ENCODE results near the gene MRM3.
"Not testable (repeated sequence)": the region's sequence is repeated elsewhere in the genome, so short reads cannot be mapped to it uniquely, and the experiment has no call there.

Gene MRM3

DNA sequence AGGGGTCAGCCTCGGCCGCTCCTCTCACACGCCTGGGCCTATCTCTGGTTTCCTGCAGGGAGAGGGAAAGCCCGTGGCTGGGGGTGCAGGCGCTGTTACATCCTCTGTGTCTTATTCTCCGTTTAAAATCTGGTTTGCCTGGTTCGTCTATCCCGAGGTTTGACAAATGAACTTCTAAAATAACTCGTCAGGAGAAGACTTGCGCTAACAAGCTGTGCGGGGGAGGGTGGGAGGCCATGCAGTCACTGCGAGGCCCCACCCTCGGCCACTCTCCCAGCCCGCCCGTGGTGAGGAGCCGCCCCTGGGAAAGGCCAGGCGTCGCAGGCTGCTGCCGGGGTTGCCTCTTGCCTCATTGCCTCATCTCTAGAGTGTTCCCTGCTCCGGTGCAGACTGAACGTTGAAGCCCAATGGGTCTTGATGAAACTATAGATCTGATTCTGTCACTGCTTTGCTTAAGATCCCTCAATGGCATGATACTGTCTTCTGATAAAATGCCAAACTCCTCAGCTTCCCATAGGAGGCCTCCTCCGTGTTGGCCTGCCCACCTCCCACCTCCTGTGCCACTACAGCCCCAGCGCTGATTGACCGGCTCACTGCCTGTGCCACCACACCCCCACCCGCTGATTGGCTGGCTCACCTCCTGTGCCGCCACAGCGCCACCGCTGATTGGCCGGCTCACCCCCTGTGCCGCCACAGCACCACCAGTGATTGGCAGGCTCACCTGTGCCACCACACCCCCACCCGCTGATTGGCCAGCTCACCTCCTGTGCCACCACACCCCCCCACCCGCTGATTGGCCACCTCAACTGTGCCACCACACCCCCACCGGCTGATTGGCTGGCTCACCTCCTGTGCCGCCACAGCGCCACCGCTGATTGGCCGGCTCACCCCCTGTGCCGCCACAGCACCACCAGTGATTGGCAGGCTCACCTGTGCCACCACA lies 8.0 kb downstream of the MRM3 start:
- not testable (repeated sequence) for H3K27ac ChIP-seq (ENCODE audit: low read length); H3K4me3 ChIP-seq (ENCODE audit: low read length); H3K27me3 ChIP-seq (ENCODE audit: control insufficient read depth, insufficient read depth, low read length); H3K9me3 ChIP-seq (ENCODE audit: control insufficient read depth, low read depth, low read length); H3K9ac ChIP-seq (ENCODE audit: low read length); H3K4me1 ChIP-seq (ENCODE audit: control insufficient read depth, low read depth, low read length)
- H3K36me3 ChIP-seq (ENCODE audit: control insufficient read depth, low read depth, low read length), result peaks cover 24% of the 10 kb centered on the region

DNA sequence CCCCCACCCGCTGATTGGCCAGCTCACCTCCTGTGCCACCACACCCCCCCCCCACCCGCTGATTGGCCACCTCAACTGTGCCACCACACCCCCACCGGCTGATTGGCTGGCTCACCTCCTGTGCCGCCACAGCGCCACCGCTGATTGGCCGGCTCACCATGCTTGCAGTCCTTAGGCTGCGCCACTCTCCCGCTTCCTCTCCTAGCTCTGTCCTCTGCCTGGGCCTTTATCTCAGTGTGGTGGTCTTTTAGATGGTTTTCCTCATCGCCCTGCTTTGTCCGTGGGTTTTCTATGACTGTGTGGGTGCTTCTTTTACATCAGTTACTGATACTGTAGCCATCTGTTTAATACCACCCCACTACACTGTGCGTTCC lies 8.7 kb downstream of the MRM3 start:
- H3K4me3 ChIP-seq (ENCODE audit: low read length); H3K9me3 ChIP-seq (ENCODE audit: control insufficient read depth, low read depth, low read length); H3K27ac ChIP-seq (ENCODE audit: low read length); H3K9ac ChIP-seq (ENCODE audit: low read length); H3K4me1 ChIP-seq (ENCODE audit: control insufficient read depth, low read depth, low read length); H3K27me3 ChIP-seq (ENCODE audit: control insufficient read depth, insufficient read depth, low read length): not testable (repeated sequence)
- peaks cover 24% of the 10 kb centered on the region for H3K36me3 ChIP-seq (ENCODE audit: control insufficient read depth, low read depth, low read length)

DNA sequence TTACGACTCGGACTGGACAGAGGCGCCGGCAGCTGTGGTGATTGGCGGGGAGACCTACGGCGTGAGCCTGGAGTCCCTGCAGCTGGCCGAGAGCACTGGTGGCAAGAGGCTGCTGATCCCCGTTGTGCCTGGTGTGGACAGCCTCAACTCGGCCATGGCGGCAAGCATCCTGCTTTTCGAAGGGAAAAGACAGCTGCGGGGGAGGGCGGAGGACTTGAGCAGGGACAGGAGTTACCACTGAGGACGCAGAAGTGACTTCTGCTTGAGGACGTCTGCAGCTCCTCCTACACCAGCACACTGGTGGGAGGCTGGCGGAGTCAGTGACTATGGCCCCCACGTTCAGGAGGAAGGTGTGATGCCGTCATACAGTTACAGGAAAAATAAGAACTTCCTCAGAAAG lies 9.7 kb downstream of the MRM3 start:
- Histone ChIP-seq H3K27me3 (ENCODE audit: control insufficient read depth, insufficient read depth, low read length) (no peaks in the 10 kb centered on the region), H3K9me3 (ENCODE audit: control insufficient read depth, low read depth, low read length) (no peaks in the 10 kb centered on the region), H3K4me1 (ENCODE audit: control insufficient read depth, low read depth, low read length) (peaks cover 4% of the 10 kb centered on the region), H3K4me3 (ENCODE audit: low read length) (no peak overlapping the region), H3K27ac (ENCODE audit: low read length) (no peak overlapping the region), H3K36me3 (ENCODE audit: control insufficient read depth, low read depth, low read length) (peaks cover 24% of the 10 kb centered on the region), H3K9ac (ENCODE audit: low read length) (no peak overlapping the region)

DNA sequence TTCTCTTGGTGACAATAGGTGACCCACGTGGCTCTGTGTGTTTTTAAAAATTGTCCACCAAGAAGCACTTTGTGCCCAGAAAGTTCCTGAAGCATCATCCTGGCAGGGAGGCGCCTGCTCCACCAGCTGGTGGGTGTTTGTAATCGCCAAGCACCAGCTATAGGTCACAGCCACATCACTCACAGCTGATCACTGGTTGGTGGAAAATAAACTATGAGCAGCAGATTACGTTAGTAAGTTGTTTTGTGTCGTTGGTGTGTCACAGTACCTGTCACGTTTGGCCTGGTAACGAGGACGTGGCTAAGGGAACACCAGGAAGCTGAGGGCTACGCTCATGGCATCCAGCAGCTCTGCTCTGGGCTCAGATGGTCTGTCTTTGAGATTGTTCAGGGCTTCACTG lies 10.1 kb downstream of the MRM3 start:
- peaks cover 24% of the 10 kb centered on the region for H3K36me3 ChIP-seq (ENCODE audit: control insufficient read depth, low read depth, low read length)
- no peaks in the 10 kb centered on the region for H3K27me3 ChIP-seq (ENCODE audit: control insufficient read depth, insufficient read depth, low read length)
- peaks cover 4% of the 10 kb centered on the region for H3K4me1 ChIP-seq (ENCODE audit: control insufficient read depth, low read depth, low read length)
- H3K4me3 ChIP-seq (ENCODE audit: low read length), result no peak overlapping the region
- H3K9me3 ChIP-seq (ENCODE audit: control insufficient read depth, low read depth, low read length), result no peaks in the 10 kb centered on the region
- H3K27ac ChIP-seq (ENCODE audit: low read length), result no peak overlapping the region
- no peak overlapping the region for H3K9ac ChIP-seq (ENCODE audit: low read length)

DNA sequence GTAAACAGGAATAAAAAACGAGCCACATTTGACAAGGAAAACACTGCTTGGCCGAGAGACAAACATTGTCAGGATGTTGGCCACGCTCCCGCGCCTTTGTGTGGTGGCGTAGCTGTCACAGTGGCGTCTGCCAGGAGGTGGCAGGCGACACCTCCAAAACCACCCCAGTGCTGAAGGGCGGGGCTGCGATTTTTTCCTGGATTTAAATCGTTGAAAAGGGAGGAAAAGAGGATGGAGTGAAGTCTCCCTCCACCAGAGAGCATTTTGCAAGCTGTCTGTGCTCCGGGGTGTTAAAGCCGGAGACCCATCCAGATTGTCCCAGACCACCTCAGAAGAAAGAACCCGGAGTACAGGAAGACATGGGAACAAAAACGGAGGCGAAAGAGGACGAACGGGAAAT lies 12.7 kb downstream of the MRM3 start:
- no peaks in the 10 kb centered on the region for H3K9me3 ChIP-seq (ENCODE audit: control insufficient read depth, low read depth, low read length)
- H3K27ac ChIP-seq (ENCODE audit: low read length), result no peak overlapping the region
- H3K27me3 ChIP-seq (ENCODE audit: control insufficient read depth, insufficient read depth, low read length), result no peaks in the 10 kb centered on the region
- peaks cover 4% of the 10 kb centered on the region for H3K4me1 ChIP-seq (ENCODE audit: control insufficient read depth, low read depth, low read length)
- peaks cover 9% of the 10 kb centered on the region for H3K36me3 ChIP-seq (ENCODE audit: control insufficient read depth, low read depth, low read length)
- no peak overlapping the region for H3K4me3 ChIP-seq (ENCODE audit: low read length)
- H3K9ac ChIP-seq (ENCODE audit: low read length), result no peak overlapping the region

DNA sequence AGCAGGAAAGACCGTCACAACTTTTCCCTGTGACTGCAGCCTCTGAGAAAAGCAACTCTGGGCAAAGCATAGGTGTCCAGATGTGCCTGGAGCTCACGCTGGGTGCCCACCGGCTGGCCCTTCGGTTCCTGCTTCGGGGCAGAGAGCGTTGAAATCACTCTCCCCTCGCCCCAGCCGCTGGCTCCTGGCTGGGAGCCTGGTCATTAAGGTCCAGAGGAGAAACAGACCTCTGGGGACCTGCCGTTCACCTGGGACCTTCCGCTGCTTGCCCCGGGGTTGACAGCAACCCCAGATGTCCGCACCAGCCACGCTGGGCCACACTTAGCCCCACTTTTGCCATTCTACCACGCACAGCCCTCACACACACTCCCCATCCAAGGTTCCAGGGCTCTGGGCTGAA lies 13.1 kb downstream of the MRM3 start:
- Histone ChIP-seq H3K27ac (ENCODE audit: low read length) (no peak overlapping the region), H3K36me3 (ENCODE audit: control insufficient read depth, low read depth, low read length) (peaks cover 6% of the 10 kb centered on the region), H3K27me3 (ENCODE audit: control insufficient read depth, insufficient read depth, low read length) (no peaks in the 10 kb centered on the region), H3K4me3 (ENCODE audit: low read length) (no peak overlapping the region), H3K9me3 (ENCODE audit: control insufficient read depth, low read depth, low read length) (no peaks in the 10 kb centered on the region), H3K9ac (ENCODE audit: low read length) (no peak overlapping the region), H3K4me1 (ENCODE audit: control insufficient read depth, low read depth, low read length) (peaks cover 4% of the 10 kb centered on the region)

DNA sequence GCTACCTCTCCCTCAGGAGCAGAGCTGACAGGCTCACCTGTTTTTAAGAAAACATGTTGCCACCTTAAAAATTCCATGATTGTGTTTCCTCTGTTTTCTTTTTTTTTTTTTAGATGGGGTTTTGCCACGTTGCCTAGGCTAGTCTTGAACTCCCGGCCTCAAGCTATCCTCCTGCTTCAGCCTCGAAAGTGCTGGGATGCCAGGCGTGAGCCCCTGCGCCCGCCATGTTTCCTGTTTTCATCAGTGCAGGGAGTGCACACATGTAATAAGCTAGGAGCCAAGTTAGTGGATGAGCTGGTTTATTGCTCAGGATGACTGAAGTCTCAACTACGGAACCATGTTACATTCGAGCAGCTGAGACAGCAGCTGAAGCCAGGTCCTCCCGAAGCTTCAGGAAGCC lies 13.6 kb downstream of the MRM3 start:
- no peaks in the 10 kb centered on the region for H3K27me3 ChIP-seq (ENCODE audit: control insufficient read depth, insufficient read depth, low read length)
- H3K4me1 ChIP-seq (ENCODE audit: control insufficient read depth, low read depth, low read length), result peaks cover 4% of the 10 kb centered on the region
- H3K4me3 ChIP-seq (ENCODE audit: low read length), result no peak overlapping the region
- H3K27ac ChIP-seq (ENCODE audit: low read length), result no peak overlapping the region
- peaks cover 6% of the 10 kb centered on the region for H3K36me3 ChIP-seq (ENCODE audit: control insufficient read depth, low read depth, low read length)
- H3K9me3 ChIP-seq (ENCODE audit: control insufficient read depth, low read depth, low read length), result no peaks in the 10 kb centered on the region
- no peak overlapping the region for H3K9ac ChIP-seq (ENCODE audit: low read length)

DNA sequence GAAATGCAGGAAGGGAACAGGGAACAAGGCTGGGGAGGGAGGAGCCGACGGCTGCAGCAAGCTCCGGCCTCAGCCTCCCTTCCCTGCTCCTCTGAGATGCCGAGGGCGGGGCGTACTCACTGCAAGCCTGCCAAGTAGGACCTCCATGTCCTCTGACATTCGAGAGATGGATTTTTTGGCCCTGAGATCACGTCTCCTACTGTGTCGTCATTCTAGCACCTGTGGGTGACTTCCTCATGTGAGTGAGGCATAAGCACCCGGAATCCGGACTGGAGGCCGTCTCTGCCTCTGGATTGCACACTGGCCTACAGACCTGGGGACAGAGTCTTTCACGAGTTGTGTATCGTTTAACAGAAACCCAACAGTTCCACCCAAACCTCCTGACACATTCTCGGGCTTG lies 14.5 kb downstream of the MRM3 start:
- no peak overlapping the region for H3K9ac ChIP-seq (ENCODE audit: low read length)
- no peak overlapping the region for H3K27ac ChIP-seq (ENCODE audit: low read length)
- no peak overlapping the region for H3K4me3 ChIP-seq (ENCODE audit: low read length)
- H3K36me3 ChIP-seq (ENCODE audit: control insufficient read depth, low read depth, low read length), result peaks cover 10% of the 10 kb centered on the region
- H3K4me1 ChIP-seq (ENCODE audit: control insufficient read depth, low read depth, low read length), result peaks cover 4% of the 10 kb centered on the region
- no peaks in the 10 kb centered on the region for H3K27me3 ChIP-seq (ENCODE audit: control insufficient read depth, insufficient read depth, low read length)
- no peaks in the 10 kb centered on the region for H3K9me3 ChIP-seq (ENCODE audit: control insufficient read depth, low read depth, low read length)

DNA sequence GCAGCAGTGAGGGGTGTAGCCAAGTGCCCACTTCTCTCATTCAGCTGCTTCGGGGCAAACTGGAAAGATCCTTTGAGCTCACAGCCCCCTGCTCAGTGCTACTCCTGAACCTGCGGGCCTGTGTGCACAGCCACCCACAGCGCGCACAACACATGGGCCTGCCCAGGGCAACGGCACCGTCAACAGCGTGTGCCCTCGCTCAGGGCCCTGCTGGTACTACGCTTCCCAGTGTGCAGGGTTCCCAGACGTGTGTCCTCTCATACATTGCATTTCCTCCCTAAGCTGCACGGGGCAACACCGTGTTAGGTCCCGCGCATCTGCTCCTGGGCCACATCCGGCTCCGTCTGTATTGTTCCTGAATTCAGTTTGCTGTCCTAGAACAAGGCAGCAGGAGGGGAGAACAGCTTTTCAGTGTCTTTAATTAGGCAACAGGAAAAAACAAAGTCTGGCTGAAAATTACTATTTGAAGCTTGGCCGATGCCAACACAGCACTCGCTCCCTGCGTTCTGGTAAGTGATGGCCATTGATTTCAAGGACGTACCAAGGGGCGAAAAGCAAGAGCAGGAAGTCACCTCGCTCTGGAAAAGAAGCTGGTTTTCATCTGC lies 15.2 kb downstream of the MRM3 start:
- no peak overlapping the region for H3K27ac ChIP-seq (ENCODE audit: low read length)
- no peaks in the 10 kb centered on the region for H3K27me3 ChIP-seq (ENCODE audit: control insufficient read depth, insufficient read depth, low read length)
- H3K36me3 ChIP-seq (ENCODE audit: control insufficient read depth, low read depth, low read length), result peaks cover 11% of the 10 kb centered on the region
- H3K4me3 ChIP-seq (ENCODE audit: low read length), result no peak overlapping the region
- no peak overlapping the region for H3K9ac ChIP-seq (ENCODE audit: low read length)
- no peaks in the 10 kb centered on the region for H3K9me3 ChIP-seq (ENCODE audit: control insufficient read depth, low read depth, low read length)
- peaks cover 4% of the 10 kb centered on the region for H3K4me1 ChIP-seq (ENCODE audit: control insufficient read depth, low read depth, low read length)

DNA sequence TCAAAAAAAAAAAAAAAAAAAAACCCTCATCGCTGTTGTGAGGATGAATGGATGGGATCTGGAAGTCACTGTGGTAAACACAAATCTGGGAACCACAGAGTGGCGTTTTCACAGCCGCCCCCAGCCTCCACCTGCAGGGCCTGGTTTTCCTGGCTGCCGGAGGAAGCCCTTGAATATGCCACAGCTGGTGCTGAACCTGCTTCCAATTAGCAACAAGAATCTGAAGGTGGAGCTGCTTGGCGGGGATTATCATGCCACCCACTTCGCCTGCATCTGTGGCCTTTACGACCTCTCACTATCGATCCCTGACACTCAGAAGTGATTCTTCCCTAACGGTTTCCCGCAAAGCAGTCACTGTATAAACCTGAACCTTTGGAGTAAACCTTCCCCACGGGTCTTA lies 16.1 kb downstream of the MRM3 start:
- Histone ChIP-seq H3K9ac (ENCODE audit: low read length) (no peak overlapping the region), H3K36me3 (ENCODE audit: control insufficient read depth, low read depth, low read length) (peaks cover 6% of the 10 kb centered on the region), H3K9me3 (ENCODE audit: control insufficient read depth, low read depth, low read length) (no peaks in the 10 kb centered on the region), H3K27me3 (ENCODE audit: control insufficient read depth, insufficient read depth, low read length) (no peaks in the 10 kb centered on the region), H3K27ac (ENCODE audit: low read length) (no peak overlapping the region), H3K4me3 (ENCODE audit: low read length) (no peak overlapping the region), H3K4me1 (ENCODE audit: control insufficient read depth, low read depth, low read length) (peaks cover 4% of the 10 kb centered on the region)

DNA sequence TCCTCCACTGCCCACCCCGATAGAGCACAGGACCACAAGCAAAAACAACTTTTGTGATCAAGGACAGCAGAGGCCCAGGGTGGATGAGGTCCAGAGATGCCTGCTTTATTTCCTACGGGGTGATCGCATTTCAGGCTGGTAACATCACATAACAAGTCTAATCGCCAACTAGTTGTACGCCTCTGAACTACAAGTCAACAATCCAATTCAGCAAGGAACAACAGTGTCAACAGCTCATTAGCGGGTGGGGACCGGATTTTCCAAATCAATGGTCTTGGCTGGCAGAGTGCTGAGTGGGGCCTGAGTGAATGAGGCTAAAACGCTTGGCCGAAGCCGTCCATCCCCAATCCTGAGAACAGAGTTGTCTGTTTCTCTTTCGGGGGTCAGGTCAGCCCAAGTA lies 17.1 kb downstream of the MRM3 start:
- no peak overlapping the region for H3K9ac ChIP-seq (ENCODE audit: low read length)
- H3K27me3 ChIP-seq (ENCODE audit: control insufficient read depth, insufficient read depth, low read length), result no peaks in the 10 kb centered on the region
- H3K9me3 ChIP-seq (ENCODE audit: control insufficient read depth, low read depth, low read length), result no peaks in the 10 kb centered on the region
- no peak overlapping the region for H3K27ac ChIP-seq (ENCODE audit: low read length)
- peaks cover 6% of the 10 kb centered on the region for H3K36me3 ChIP-seq (ENCODE audit: control insufficient read depth, low read depth, low read length)
- H3K4me3 ChIP-seq (ENCODE audit: low read length), result no peak overlapping the region
- H3K4me1 ChIP-seq (ENCODE audit: control insufficient read depth, low read depth, low read length), result peaks cover 4% of the 10 kb centered on the region
